Natural killer cell (primary cell): ENCODE data around the gene CHRM5. TPM values are rescaled to one million over a fixed set of nuclear protein-coding genes. Genes with fewer than 3 reads are reported as not detected.

Source experiments
- ATAC-seq, 3 donors: fragments of 150-1000 bp in 2 of 3; fragments of 200-7000 bp in 1 of 3; cut with Tn5 transposase; 1 replicate in 1 of 3; 2 replicates in 2 of 3; pipeline ENCODE4 v1.10.0; 2021; ENCODE audit warnings: mild to moderate bottlenecking in 2 of 3, moderate library complexity in 2 of 3
- DNase-seq, 2 donors: peaks; one replicate each; pipeline versions ENCODE4 v3.0.0 to v3.0.0-alpha.2; 2013 to 2021; ENCODE audit warnings: mixed read lengths in 1 of 2
- H3K27ac ChIP-seq: one replicate; pipeline ENCODE4 v1.5.1; 2013; ENCODE audit warnings: mild to moderate bottlenecking, low read length
- H3K27me3 ChIP-seq: one replicate; pipeline ENCODE4 v1.6.1; 2013; ENCODE audit warnings: low read length; ENCODE audit not compliant: control insufficient read depth, insufficient read depth
- H3K36me3 ChIP-seq: one replicate; pipeline ENCODE4 v1.6.1; 2013; ENCODE audit warnings: low read length; ENCODE audit not compliant: control insufficient read depth, insufficient read depth
- H3K4me1 ChIP-seq: one replicate; pipeline ENCODE4 v1.6.1; 2013; ENCODE audit warnings: low read length; ENCODE audit not compliant: control insufficient read depth, insufficient read depth
- H3K4me3 ChIP-seq: one replicate; pipeline ENCODE4 v1.5.1; 2013; ENCODE audit warnings: low read length
- H3K9me3 ChIP-seq: one replicate; pipeline ENCODE4 v1.6.1; 2013; ENCODE audit warnings: low read length; ENCODE audit not compliant: control insufficient read depth, insufficient read depth
- H3K27ac Mint-ChIP-seq, 2 donors: one replicate each; pipeline ENCODE4 v1.8.0; 2022; ENCODE audit warnings: mild to moderate bottlenecking in 2 of 2, mixed read lengths in 2 of 2, moderate library complexity in 1 of 2
- H3K27me3 Mint-ChIP-seq, 2 donors: one replicate each; pipeline ENCODE4 v1.8.0; 2022; ENCODE audit warnings: low read depth in 2 of 2, mixed read lengths in 2 of 2
- H3K36me3 Mint-ChIP-seq: one replicate; pipeline ENCODE4 v1.8.0; 2022; ENCODE audit warnings: mixed read lengths
- H3K4me1 Mint-ChIP-seq, 2 donors: one replicate each; pipeline ENCODE4 v1.8.0; 2022; ENCODE audit warnings: mixed read lengths in 2 of 2
- H3K4me3 Mint-ChIP-seq: one replicate; pipeline ENCODE4 v1.8.0; 2022; ENCODE audit warnings: mild to moderate bottlenecking, moderate library complexity, mixed read lengths
- H3K9me3 Mint-ChIP-seq, 2 donors: one replicate each; pipeline ENCODE4 v1.8.0; 2022; ENCODE audit warnings: mixed read lengths in 2 of 2
- WGBS: methylation state at CpG from one replicate; pipeline ENCODE4 v1.1.7; 2013; ENCODE audit warnings: missing lambda C conversion rate; ENCODE audit not compliant: insufficient coverage; 5-methylcytosine and 5-hydroxymethylcytosine counted together
- intact Hi-C: fragments of 100-400 bp; cut with micrococcal nuclease; formaldehyde crosslinking; loops from one replicate; pipeline ENCODE4 v1.14.2; 2022
- total RNA-seq, 4 donors: library from RNA; stranded (reverse); fragments of 120-200 nt in 1 of 4; gene quantifications; one replicate each; pipeline versions ENCODE4 v1.2.3 to v1.2.4, GENCODE V29; 2013 to 2022
- TF ChIP-seq, protein P1 (sequence below): fragments of 200-600 bp; IDR thresholded peaks from one replicate; pipeline ENCODE4 v1.8.0; 2022; ENCODE audit warnings: antibody characterized with exemption

Gene CHRM5
- total RNA-seq, 3 donors from 2014 or later (not counting 1 experiment from before 2014, with no cell fraction given): 0.12 TPM; not detected in 2

DNA sequence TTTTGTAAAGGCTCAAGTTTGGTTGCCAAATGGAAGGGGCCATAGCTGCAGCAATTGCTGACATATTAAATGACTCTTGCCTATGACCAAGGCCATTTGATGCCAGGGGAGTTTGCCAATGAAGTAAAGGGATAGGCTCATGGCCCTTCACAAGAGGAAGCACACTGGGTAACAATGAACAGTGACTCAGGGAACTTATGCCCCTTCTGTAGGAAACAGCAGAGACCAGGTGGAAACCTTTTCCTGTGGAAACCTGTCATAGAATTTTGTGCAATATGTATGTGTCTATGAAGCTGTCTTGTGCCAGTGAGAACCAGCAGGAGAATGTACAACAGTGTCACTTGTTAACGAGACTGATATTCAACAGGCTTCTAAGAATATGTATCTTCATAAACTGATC lies 96.1 kb downstream of the CHRM5 start:
- Histone ChIP-seq H3K4me1 (no peaks in the 10 kb centered on the region), H3K27ac (no peak overlapping the region), H3K27me3 (no peaks in the 10 kb centered on the region), H3K4me3 (no peak overlapping the region), H3K9me3 (no peaks in the 10 kb centered on the region), H3K36me3 (no peaks in the 10 kb centered on the region)
- Mint-ChIP-seq H3K36me3 (no peaks in the 10 kb centered on the region), H3K4me3 (no peak overlapping the region), H3K4me1 (peaks cover 6 to 7% of the 10 kb centered on the region in 2 donors), H3K27ac (no peak overlapping the region), H3K9me3 (no peaks in the 10 kb centered on the region), H3K27me3 (no peaks in the 10 kb centered on the region)
- no CpG with 5 or more reads among the region's 1 CpG for WGBS
- intact Hi-C loops: no loop called here
- DNase-seq (no peak), ATAC-seq (no peak)
- TF ChIP-seq, protein P1, sequence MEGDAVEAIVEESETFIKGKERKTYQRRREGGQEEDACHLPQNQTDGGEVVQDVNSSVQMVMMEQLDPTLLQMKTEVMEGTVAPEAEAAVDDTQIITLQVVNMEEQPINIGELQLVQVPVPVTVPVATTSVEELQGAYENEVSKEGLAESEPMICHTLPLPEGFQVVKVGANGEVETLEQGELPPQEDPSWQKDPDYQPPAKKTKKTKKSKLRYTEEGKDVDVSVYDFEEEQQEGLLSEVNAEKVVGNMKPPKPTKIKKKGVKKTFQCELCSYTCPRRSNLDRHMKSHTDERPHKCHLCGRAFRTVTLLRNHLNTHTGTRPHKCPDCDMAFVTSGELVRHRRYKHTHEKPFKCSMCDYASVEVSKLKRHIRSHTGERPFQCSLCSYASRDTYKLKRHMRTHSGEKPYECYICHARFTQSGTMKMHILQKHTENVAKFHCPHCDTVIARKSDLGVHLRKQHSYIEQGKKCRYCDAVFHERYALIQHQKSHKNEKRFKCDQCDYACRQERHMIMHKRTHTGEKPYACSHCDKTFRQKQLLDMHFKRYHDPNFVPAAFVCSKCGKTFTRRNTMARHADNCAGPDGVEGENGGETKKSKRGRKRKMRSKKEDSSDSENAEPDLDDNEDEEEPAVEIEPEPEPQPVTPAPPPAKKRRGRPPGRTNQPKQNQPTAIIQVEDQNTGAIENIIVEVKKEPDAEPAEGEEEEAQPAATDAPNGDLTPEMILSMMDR: no peak

DNA sequence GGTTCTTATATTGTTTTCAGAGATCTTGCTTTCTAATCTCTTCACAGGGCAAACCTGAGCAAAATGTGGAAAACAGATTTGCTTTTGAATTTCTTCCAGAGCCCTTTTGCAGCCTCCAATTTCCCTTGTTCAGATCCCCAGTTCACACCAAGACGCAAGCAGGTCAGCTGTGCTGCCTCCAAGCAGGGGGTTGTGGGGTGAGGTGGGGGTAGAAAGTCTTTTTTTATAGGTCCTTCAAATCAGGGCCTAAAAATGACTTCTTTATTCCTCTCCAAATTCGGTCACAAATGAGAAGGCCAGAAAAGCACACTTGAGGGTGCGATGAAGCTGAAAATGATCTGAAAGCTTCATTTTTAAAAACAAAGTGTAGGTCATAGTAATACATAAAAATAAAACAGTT lies 97.0 kb downstream of the CHRM5 start:
- DNase-seq (no peak), ATAC-seq (no peak)
- no peaks in the 10 kb centered on the region for H3K27me3 ChIP-seq
- WGBS: 89% methylated on average over 3 of the region's 3 CpGs
- no peak overlapping the region for H3K27ac ChIP-seq
- Mint-ChIP-seq H3K36me3 (no peaks in the 10 kb centered on the region), H3K27ac (no peak overlapping the region), H3K9me3 (no peaks in the 10 kb centered on the region), H3K4me3 (no peak overlapping the region), H3K27me3 (no peaks in the 10 kb centered on the region), H3K4me1 (peaks cover 6 to 7% of the 10 kb centered on the region in 2 donors)
- intact Hi-C loops: no loop called here
- H3K4me1 ChIP-seq: no peaks in the 10 kb centered on the region
- no peaks in the 10 kb centered on the region for H3K36me3 ChIP-seq
- TF ChIP-seq, protein P1: no peak
- H3K4me3 ChIP-seq: no peak overlapping the region
- H3K9me3 ChIP-seq: no peaks in the 10 kb centered on the region

DNA sequence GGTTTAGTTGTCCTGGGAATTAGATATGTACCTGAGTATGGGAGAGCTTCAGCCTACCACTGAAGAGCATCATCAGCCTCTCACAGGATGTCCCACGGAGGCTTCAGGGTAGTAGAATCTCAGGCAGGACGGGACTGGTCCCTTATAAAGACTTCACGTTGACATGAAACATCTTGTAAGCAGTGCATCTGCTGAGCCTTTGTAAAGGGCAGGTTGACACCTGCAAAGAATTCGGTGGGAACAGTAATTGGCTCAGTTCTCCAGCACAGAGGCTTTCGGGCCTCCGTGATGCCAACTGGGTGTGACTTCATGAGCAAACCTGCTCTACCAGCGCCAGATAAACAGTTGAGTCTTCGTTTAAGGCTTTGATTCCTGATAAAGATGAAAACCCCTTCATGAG lies 97.6 kb downstream of the CHRM5 start:
- H3K27me3 ChIP-seq: no peaks in the 10 kb centered on the region
- TF ChIP-seq, protein P1: no peak
- no peaks in the 10 kb centered on the region for H3K36me3 Mint-ChIP-seq
- no peaks in the 10 kb centered on the region for H3K36me3 ChIP-seq
- H3K9me3 ChIP-seq: no peaks in the 10 kb centered on the region
- no peak overlapping the region for H3K4me3 ChIP-seq
- H3K4me1 ChIP-seq: no peaks in the 10 kb centered on the region
- H3K27ac Mint-ChIP-seq: no peak overlapping the region
- 95% methylated on average over 8 of the region's 8 CpGs for WGBS
- intact Hi-C loops: no loop called here
- H3K4me3 Mint-ChIP-seq: no peak overlapping the region
- H3K27me3 Mint-ChIP-seq: no peaks in the 10 kb centered on the region
- H3K27ac ChIP-seq: no peak overlapping the region
- DNase-seq (no peak), ATAC-seq (no peak)
- peaks cover 6 to 7% of the 10 kb centered on the region in 2 donors for H3K4me1 Mint-ChIP-seq
- H3K9me3 Mint-ChIP-seq: no peaks in the 10 kb centered on the region

DNA sequence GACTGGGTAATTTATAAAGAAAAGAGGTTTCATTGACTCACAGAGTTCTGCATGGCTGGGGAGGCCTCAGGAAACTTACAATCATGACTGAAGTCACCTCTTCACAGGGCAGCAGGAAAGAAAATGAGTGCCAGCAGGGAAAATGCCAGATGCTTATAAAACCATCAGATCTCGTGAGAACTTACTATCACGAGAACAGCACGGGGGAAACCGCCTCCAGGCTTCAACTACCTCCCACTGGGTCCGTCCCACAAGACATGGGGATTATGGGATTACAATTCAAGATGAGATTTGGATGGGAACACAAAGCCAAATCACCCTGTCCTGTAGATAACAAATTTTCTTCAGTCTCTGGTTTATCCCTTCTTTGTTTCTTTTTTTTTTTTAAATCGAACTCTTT lies 101.7 kb downstream of the CHRM5 start:
- Mint-ChIP-seq H3K4me3 (no peak overlapping the region), H3K9me3 (no peaks in the 10 kb centered on the region), H3K27me3 (no peaks in the 10 kb centered on the region), H3K4me1 (no peaks in the 10 kb centered on the region), H3K36me3 (no peaks in the 10 kb centered on the region), H3K27ac (no peak overlapping the region)
- ATAC-seq (no peak), DNase-seq (no peak)
- Histone ChIP-seq H3K4me3 (no peak overlapping the region), H3K27me3 (no peaks in the 10 kb centered on the region), H3K4me1 (no peaks in the 10 kb centered on the region), H3K36me3 (no peaks in the 10 kb centered on the region), H3K9me3 (no peaks in the 10 kb centered on the region), H3K27ac (no peak overlapping the region)
- TF ChIP-seq, protein P1: no peak
- intact Hi-C loops: no loop called here
- 93% methylated on average over 5 of the region's 6 CpGs for WGBS
